NCI-H2227 treated with DMSO at 0.1 percent for 48 hours (cell line): ENCODE data around the gene KIRREL3.
"Not testable (repeated sequence)": the region's sequence is repeated elsewhere in the genome, so short reads cannot be mapped to it uniquely, and the experiment has no call there.

Experiments
- DNase-seq: peaks from one replicate; lab custom pipeline; 2025; lab: John Stamatoyannopoulos, UW

Gene KIRREL3

GRCh38 chr11:126952533-126952932, 48.0 kb downstream of the KIRREL3 start:
- not testable (repeated sequence) for DNase-seq

GRCh38 chr11:126951465-126951864, 49.1 kb downstream of the KIRREL3 start:
- no peak for DNase-seq

- DNase-seq: no peak
These were observed 51.3 kb downstream of the KIRREL3 start for GRCh38 chr11:126949066-126949891.

GRCh38 chr11:126948563-126948962, 52.0 kb downstream of the KIRREL3 start:
- no peak for DNase-seq

GRCh38 chr11:126945319-126945718, 55.3 kb downstream of the KIRREL3 start:
- no peak for DNase-seq

GRCh38 chr11:126943316-126943715, 57.3 kb downstream of the KIRREL3 start:
- no peak for DNase-seq

- no peak for DNase-seq
These were observed 58.4 kb downstream of the KIRREL3 start for GRCh38 chr11:126942146-126942545.

- no peak for DNase-seq
These were observed 61.0 kb downstream of the KIRREL3 start for GRCh38 chr11:126939552-126939951.

- no peak for DNase-seq
These were observed 61.9 kb downstream of the KIRREL3 start for GRCh38 chr11:126938718-126939117.

GRCh38 chr11:126930091-126930841, 70.3 kb downstream of the KIRREL3 start:
- DNase-seq: no peak

- DNase-seq: no peak
These were observed 71.2 kb downstream of the KIRREL3 start for GRCh38 chr11:126929179-126930061.

GRCh38 chr11:126927623-126928022, 72.9 kb downstream of the KIRREL3 start:
- no peak for DNase-seq

GRCh38 chr11:126926376-126926791, 74.2 kb downstream of the KIRREL3 start:
- DNase-seq: no peak

- no peak for DNase-seq
These were observed 75.1 kb downstream of the KIRREL3 start for GRCh38 chr11:126925321-126926093.

- DNase-seq: no peak
These were observed 76.1 kb downstream of the KIRREL3 start for GRCh38 chr11:126924376-126925040.

- DNase-seq: no peak
These were observed 79.7 kb downstream of the KIRREL3 start for GRCh38 chr11:126920833-126921232.

- no peak for DNase-seq
These were observed 81.3 kb downstream of the KIRREL3 start for GRCh38 chr11:126919147-126919823.

GRCh38 chr11:126918556-126918955, 82.0 kb downstream of the KIRREL3 start:
- DNase-seq: no peak

- DNase-seq: no peak
These were observed 82.9 kb downstream of the KIRREL3 start for GRCh38 chr11:126917531-126918204.

- no peak for DNase-seq
These were observed 85.1 kb downstream of the KIRREL3 start for GRCh38 chr11:126915430-126915829.
